H1 (cell line): ENCODE measurements around the gene CGB2.

Experiments used
- ATF2 ChIP-seq: IDR thresholded peaks from 2 replicates; pipeline ENCODE4 v1.6.1; 2012; ENCODE audit warnings: low read length, inconsistent platforms
- CHD1 ChIP-seq: IDR thresholded peaks from 2 replicates; pipeline ENCODE4 v1.6.1; 2012; ENCODE audit warnings: low read depth, low read length, improper control_type of control experiment
- EZH2 ChIP-seq: fragments of 200-600 bp; sonication (generic); IDR thresholded peaks from 2 replicates; pipeline ENCODE4 v1.7.1; 2012; ENCODE audit warnings: low read depth, mild to moderate bottlenecking, moderate library complexity, low read length, inconsistent platforms; ENCODE audit not compliant: severe bottlenecking
- MAX ChIP-seq: IDR thresholded peaks from 2 replicates; pipeline ENCODE4 v1.6.1; 2012; ENCODE audit warnings: inconsistent platforms
- POLR2A ChIP-seq, 2 experiments: IDR thresholded peaks; 1 replicate in 1 of 2; 2 replicates in 1 of 2; pipeline ENCODE4 v1.6.1; 2011; ENCODE audit warnings: low read depth in 2 of 2, low read length in 2 of 2, mild to moderate bottlenecking in 2 of 2; ENCODE audit errors: control extremely low read depth in 1 of 2
- POLR2AphosphoS5 ChIP-seq: IDR thresholded peaks from 2 replicates; pipeline ENCODE4 v1.6.1; 2011; ENCODE audit warnings: low read depth, low read length
- RFX5 ChIP-seq: IDR thresholded peaks from 2 replicates; pipeline ENCODE4 v1.6.1; 2011; ENCODE audit warnings: low read depth, low read length, improper control_type of control experiment, borderline replicate concordance
- SP4 ChIP-seq: IDR thresholded peaks from 2 replicates; pipeline ENCODE4 v1.6.1; 2012; ENCODE audit warnings: low read length, inconsistent platforms
- SUZ12 ChIP-seq: fragments of 200-600 bp; sonication (generic); IDR thresholded peaks from 2 replicates; pipeline ENCODE4 v1.6.1; 2012; ENCODE audit warnings: mild to moderate bottlenecking, inconsistent platforms, low read length, moderate library complexity, mixed read lengths
- TAF1 ChIP-seq: IDR thresholded peaks from 2 replicates; pipeline ENCODE4 v1.6.1; 2011; ENCODE audit warnings: mild to moderate bottlenecking, low read depth, low read length
- TEAD4 ChIP-seq: IDR thresholded peaks from 2 replicates; pipeline ENCODE4 v1.6.1; 2012; ENCODE audit warnings: low read depth, low read length, inconsistent platforms, mixed read lengths
- TF ChIP-seq, protein P1 (sequence below), 3 experiments: IDR thresholded peaks; 1 replicate in 2 of 3; 2 replicates in 1 of 3; pipeline versions ENCODE4 v1.5.1 to v1.6.1; 2011; ENCODE audit warnings: low read length in 3 of 3, mild to moderate bottlenecking in 3 of 3, inconsistent platforms in 2 of 3, low read depth in 1 of 3, moderate library complexity in 1 of 3; ENCODE audit not compliant: insufficient read depth in 1 of 3; ENCODE audit errors: control extremely low read depth in 1 of 3

- TF ChIP-seq EZH2 (no peak), MAX (no peak), RFX5 (no peak), TAF1 (no peak), ATF2 (no peak), POLR2A (IDR thresholded peaks at IDR 0.05; ENCODE audit: control extremely low read depth in 1 of 2, low read depth in 2 of 2, low read length in 2 of 2) (no peak), CHD1 (no peak), POLR2AphosphoS5 (no peak), SP4 (no peak), SUZ12 (no peak), TEAD4 (no peak)
- TF ChIP-seq, protein P1, sequence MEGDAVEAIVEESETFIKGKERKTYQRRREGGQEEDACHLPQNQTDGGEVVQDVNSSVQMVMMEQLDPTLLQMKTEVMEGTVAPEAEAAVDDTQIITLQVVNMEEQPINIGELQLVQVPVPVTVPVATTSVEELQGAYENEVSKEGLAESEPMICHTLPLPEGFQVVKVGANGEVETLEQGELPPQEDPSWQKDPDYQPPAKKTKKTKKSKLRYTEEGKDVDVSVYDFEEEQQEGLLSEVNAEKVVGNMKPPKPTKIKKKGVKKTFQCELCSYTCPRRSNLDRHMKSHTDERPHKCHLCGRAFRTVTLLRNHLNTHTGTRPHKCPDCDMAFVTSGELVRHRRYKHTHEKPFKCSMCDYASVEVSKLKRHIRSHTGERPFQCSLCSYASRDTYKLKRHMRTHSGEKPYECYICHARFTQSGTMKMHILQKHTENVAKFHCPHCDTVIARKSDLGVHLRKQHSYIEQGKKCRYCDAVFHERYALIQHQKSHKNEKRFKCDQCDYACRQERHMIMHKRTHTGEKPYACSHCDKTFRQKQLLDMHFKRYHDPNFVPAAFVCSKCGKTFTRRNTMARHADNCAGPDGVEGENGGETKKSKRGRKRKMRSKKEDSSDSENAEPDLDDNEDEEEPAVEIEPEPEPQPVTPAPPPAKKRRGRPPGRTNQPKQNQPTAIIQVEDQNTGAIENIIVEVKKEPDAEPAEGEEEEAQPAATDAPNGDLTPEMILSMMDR (IDR thresholded peaks at IDR 0.05; ENCODE audit: control extremely low read depth in 1 of 3, insufficient read depth in 1 of 3, low read depth in 1 of 3, low read length in 3 of 3) = no peak
Observed at GRCh38 chr19:48990400-48990799, 41.3 kb upstream of the CGB2 start.
